GM20000 (cell line): ENCODE results near the gene CENPP.

Experiments
- DNase-seq: peaks from one replicate; pipeline ENCODE4 v3.0.0; 2012; ENCODE audit warnings: low spot score
- TF ChIP-seq, protein P1 (sequence below): IDR thresholded peaks from 2 replicates; pipeline ENCODE4 v1.5.1; 2012; ENCODE audit warnings: mild to moderate bottlenecking, control low read depth; ENCODE audit errors: extremely low read depth, missing control alignments

CENPP gene

DNA sequence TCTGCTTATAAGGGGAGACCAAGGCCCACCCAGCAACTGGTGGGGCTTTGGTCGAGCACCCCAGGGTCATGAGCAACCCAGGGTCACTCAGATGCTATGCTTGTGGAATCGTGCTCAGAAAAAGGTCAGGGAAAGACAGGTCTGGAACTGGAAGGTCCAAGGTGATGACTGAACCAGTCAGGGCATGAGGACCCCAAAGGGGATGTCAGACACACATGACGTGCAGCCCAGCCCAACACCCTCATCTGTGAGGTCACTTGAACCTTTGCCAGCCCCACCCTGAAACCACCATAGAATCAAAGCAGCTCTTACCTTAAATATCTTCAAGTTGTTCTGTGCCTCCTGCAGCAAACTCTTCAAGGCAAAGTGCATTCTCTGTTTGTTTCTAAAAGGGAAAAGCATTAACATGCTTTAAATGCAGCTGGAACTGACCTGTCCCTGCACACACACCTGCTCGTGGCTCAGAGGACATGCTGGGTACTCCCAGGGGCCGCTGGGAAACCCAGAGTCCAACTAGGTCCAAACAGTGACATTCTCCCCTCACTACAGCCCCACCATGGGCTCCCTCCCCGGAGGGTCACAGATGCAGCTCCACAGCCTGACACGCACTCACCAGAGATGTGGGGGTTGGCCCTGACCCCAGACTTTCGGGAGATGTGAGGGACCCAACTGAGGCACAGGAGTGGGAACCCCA, 314.8 kb downstream of the CENPP start:
- no peak for DNase-seq
- TF ChIP-seq, protein P1, sequence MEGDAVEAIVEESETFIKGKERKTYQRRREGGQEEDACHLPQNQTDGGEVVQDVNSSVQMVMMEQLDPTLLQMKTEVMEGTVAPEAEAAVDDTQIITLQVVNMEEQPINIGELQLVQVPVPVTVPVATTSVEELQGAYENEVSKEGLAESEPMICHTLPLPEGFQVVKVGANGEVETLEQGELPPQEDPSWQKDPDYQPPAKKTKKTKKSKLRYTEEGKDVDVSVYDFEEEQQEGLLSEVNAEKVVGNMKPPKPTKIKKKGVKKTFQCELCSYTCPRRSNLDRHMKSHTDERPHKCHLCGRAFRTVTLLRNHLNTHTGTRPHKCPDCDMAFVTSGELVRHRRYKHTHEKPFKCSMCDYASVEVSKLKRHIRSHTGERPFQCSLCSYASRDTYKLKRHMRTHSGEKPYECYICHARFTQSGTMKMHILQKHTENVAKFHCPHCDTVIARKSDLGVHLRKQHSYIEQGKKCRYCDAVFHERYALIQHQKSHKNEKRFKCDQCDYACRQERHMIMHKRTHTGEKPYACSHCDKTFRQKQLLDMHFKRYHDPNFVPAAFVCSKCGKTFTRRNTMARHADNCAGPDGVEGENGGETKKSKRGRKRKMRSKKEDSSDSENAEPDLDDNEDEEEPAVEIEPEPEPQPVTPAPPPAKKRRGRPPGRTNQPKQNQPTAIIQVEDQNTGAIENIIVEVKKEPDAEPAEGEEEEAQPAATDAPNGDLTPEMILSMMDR: no peak

GRCh38 chr9:92641092-92641809, 315.5 kb downstream of the CENPP start:
- TF ChIP-seq, protein P1: no peak
- DNase-seq: no peak

GRCh38 chr9:92642041-92642451, 316.3 kb downstream of the CENPP start:
- TF ChIP-seq, protein P1: no peak
- DNase-seq: no peak

GRCh38 chr9:92642564-92642963, 316.8 kb downstream of the CENPP start:
- no peak for DNase-seq
- TF ChIP-seq, protein P1: no peak

- no peak for DNase-seq
- TF ChIP-seq, protein P1: no peak
Observed at GRCh38 chr9:92644278-92644677, 318.5 kb downstream of the CENPP start.

- DNase-seq: no peak
- TF ChIP-seq, protein P1: no peak
Observed at GRCh38 chr9:92645041-92645440, 319.3 kb downstream of the CENPP start.

DNA sequence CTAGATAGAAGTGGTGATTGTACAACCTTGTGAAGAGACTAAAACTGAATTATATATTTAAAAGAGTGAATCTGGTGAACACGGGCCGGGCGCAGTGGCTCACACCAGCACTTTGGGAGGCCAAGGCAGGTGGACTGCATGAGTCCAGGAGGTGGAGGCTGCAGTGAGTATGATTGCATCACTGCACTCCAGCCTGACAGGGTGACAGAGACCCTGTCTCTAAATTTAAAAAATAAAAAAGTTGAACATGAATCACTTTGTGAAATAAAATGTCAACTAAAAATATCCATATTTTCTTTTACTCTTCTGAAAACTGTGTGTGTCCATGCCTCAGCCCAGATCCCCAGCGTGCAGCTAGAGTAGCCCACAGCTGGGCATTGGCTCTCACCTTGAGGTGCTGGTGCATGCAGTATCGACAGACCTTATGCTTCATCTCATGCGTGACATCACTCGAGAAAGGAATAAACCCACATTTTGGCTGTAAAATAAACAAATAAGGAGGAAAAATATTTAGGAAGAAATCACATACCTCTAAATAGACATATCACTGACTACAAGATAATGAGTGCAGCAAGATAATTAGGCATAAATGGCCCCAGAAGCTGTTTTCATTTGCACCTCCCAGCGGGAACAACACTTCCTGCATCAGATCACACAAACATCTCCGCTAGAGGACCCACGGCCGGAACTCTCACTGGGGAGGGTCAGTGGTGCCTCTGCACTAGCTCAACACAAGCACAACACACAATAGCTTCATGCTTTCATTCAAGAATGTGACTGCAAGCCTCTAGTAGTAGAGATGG, 322.1 kb downstream of the CENPP start:
- no peak for DNase-seq
- TF ChIP-seq, protein P1: no peak
